HG03196 (cell line): ENCODE data around the gene SPATC1L.
"Not testable (repeated sequence)": the region's sequence is repeated elsewhere in the genome, so short reads cannot be mapped to it uniquely, and the experiment has no call there.

ENCODE experiments used
- ATAC-seq: cut with Tn5 transposase; IDR thresholded peaks from one replicate; pipeline ENCODE4 v1.9.1; 2021; ENCODE audit not compliant: unreplicated experiment

Gene SPATC1L

GRCh38 chr21:46200877-46201803 is 16.9 kb upstream of the SPATC1L start:
- not testable (repeated sequence) for ATAC-seq

- no peak for ATAC-seq
These were observed 15.4 kb upstream of the SPATC1L start for GRCh38 chr21:46199436-46200373.

- ATAC-seq: no peak
These were observed 12.5 kb upstream of the SPATC1L start for GRCh38 chr21:46196733-46197132.

GRCh38 chr21:46195595-46196195 is 11.4 kb upstream of the SPATC1L start:
- ATAC-seq: no peak

GRCh38 chr21:46194374-46195334 is 10.4 kb upstream of the SPATC1L start:
- no peak for ATAC-seq

- ATAC-seq: no peak
These were observed 9.6 kb upstream of the SPATC1L start for GRCh38 chr21:46193829-46194373.

- ATAC-seq: no peak
These were observed 7.7 kb upstream of the SPATC1L start for GRCh38 chr21:46191686-46192575.

GRCh38 chr21:46191257-46191685 is 7.0 kb upstream of the SPATC1L start:
- no peak for ATAC-seq

- no peak for ATAC-seq
These were observed 6.4 kb upstream of the SPATC1L start for GRCh38 chr21:46190491-46191131.

GRCh38 chr21:46189959-46190490 is 5.8 kb upstream of the SPATC1L start:
- no peak for ATAC-seq

GRCh38 chr21:46189213-46189958 is 5.1 kb upstream of the SPATC1L start:
- ATAC-seq: no peak

- ATAC-seq: no peak
These were observed 4.3 kb upstream of the SPATC1L start for GRCh38 chr21:46188226-46189212.

GRCh38 chr21:46187814-46188213 is 3.6 kb upstream of the SPATC1L start:
- no peak for ATAC-seq

- ATAC-seq: no peak
These were observed 3.0 kb upstream of the SPATC1L start for GRCh38 chr21:46187261-46187660.

GRCh38 chr21:46185716-46186115 is 1.5 kb upstream of the SPATC1L start:
- no peak for ATAC-seq
